Astrocyte (in vitro differentiated cells and primary cell): Measurements from ENCODE around the gene OR6J1. TPM values are rescaled to one million over a fixed set of nuclear protein-coding genes. Genes with fewer than 3 reads are reported as not detected.
"Not testable (repeated sequence)": the region's sequence is repeated elsewhere in the genome, so short reads cannot be mapped to it uniquely, and the experiment has no call there.

ENCODE experiments used
- DNase-seq: peaks from one replicate; pipeline ENCODE4 v3.0.0-alpha.2; 2010; ENCODE audit warnings: low read depth
- FAIRE-seq: peaks from 2 replicates; lab custom pipeline; 2011; peaks lifted over from hg19 to GRCh38; lab: Jason Lieb, UNC
- H2AFZ ChIP-seq: 2 replicates; pipeline ENCODE4 v1.6.0; 2012; ENCODE audit warnings: low read depth, low read length, inconsistent platforms
- H3K27ac ChIP-seq: 2 replicates; pipeline ENCODE4 v1.5.1; 2011; ENCODE audit warnings: low read depth, low read length, inconsistent platforms
- H3K27me3 ChIP-seq: 2 replicates; pipeline ENCODE4 v1.6.0; 2011; ENCODE audit warnings: low read length, inconsistent platforms; ENCODE audit not compliant: insufficient read depth
- H3K36me3 ChIP-seq: 2 replicates; pipeline ENCODE4 v1.5.1; 2011; ENCODE audit warnings: low read length, inconsistent platforms; ENCODE audit not compliant: insufficient read depth
- H3K4me1 ChIP-seq: 2 replicates; pipeline ENCODE4 v1.5.1; 2011; ENCODE audit warnings: low read length, inconsistent platforms; ENCODE audit not compliant: insufficient read depth
- H3K4me2 ChIP-seq: 2 replicates; pipeline ENCODE4 v1.6.0; 2012; ENCODE audit warnings: low read length, inconsistent platforms
- H3K4me3 ChIP-seq: 2 replicates; pipeline ENCODE4 v1.5.1; 2011; ENCODE audit warnings: low read depth, mild to moderate bottlenecking, low read length, inconsistent platforms; ENCODE audit not compliant: insufficient read depth
- H3K79me2 ChIP-seq: 2 replicates; pipeline ENCODE4 v1.6.0; 2012; ENCODE audit warnings: mild to moderate bottlenecking, low read length, inconsistent platforms; ENCODE audit not compliant: insufficient read depth
- H3K9ac ChIP-seq: 2 replicates; pipeline ENCODE4 v1.6.0; 2012; ENCODE audit warnings: mild to moderate bottlenecking, low read length, inconsistent platforms
- H3K9me3 ChIP-seq: 2 replicates; pipeline ENCODE4 v1.5.1; 2012; ENCODE audit warnings: low read depth, mild to moderate bottlenecking, low read length, inconsistent platforms; ENCODE audit not compliant: insufficient read depth
- H4K20me1 ChIP-seq: 2 replicates; pipeline ENCODE4 v1.6.0; 2012; ENCODE audit warnings: low read length, inconsistent platforms; ENCODE audit not compliant: insufficient read depth
- H3K27ac Mint-ChIP-seq: one replicate; pipeline ENCODE4 v1.8.0; 2021; ENCODE audit warnings: mild to moderate bottlenecking, mixed read lengths; ENCODE audit not compliant: unreplicated experiment
- H3K27me3 Mint-ChIP-seq: one replicate; pipeline ENCODE4 v1.8.0; 2021; ENCODE audit warnings: low read depth, mixed read lengths; ENCODE audit not compliant: unreplicated experiment
- H3K36me3 Mint-ChIP-seq: one replicate; pipeline ENCODE4 v1.8.0; 2021; ENCODE audit warnings: low read depth, mixed read lengths; ENCODE audit not compliant: unreplicated experiment
- H3K4me1 Mint-ChIP-seq: one replicate; pipeline ENCODE4 v1.8.0; 2021; ENCODE audit warnings: low read depth, mixed read lengths; ENCODE audit not compliant: unreplicated experiment
- H3K4me3 Mint-ChIP-seq: one replicate; pipeline ENCODE4 v1.8.0; 2021; ENCODE audit warnings: mild to moderate bottlenecking, moderate library complexity, mixed read lengths; ENCODE audit not compliant: unreplicated experiment
- H3K9me3 Mint-ChIP-seq: one replicate; pipeline ENCODE4 v1.8.0; 2021; ENCODE audit warnings: mild to moderate bottlenecking, mixed read lengths; ENCODE audit not compliant: unreplicated experiment
- CTCF ChIP-seq: IDR thresholded peaks from 2 replicates; pipeline ENCODE4 v1.5.1; 2011; ENCODE audit warnings: low read depth, mild to moderate bottlenecking, inconsistent platforms, low read length, moderate library complexity; ENCODE audit not compliant: insufficient read depth
- EZH2 ChIP-seq: IDR thresholded peaks from 2 replicates; pipeline ENCODE4 v1.6.1; 2012; ENCODE audit warnings: mild to moderate bottlenecking, low read length, inconsistent platforms; ENCODE audit not compliant: insufficient read depth
- total RNA-seq: library from RNA; stranded (reverse); gene quantifications from 2 replicates; pipeline ENCODE4 v1.2.1, GENCODE V29; 2021

The OR6J1 gene
- total RNA-seq, 1 donor from 2014 or later, result not detected

DNA sequence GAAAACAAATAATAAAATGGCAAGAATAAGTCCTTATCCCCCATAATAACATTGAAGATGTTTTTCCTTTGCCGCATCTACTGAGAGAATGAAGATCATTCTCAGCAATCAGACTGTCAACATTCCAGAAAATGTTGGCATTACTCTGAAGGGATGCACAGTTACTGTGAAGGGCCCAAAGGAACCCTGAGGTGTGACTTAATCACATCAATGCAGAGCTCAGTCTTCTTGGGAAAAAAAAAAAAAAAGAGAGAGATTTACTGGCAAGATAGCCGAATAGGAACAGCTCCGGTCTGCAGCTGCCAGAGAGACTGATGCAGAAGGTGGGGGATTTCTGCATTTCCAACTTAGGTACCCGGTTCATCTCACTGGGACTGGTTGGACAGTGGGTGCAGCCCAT is 41.3 kb upstream of the OR6J1 start:
- Histone ChIP-seq H3K4me2 (no peak overlapping the region), H3K4me1 (peaks cover 11% of the 10 kb centered on the region), H3K4me3 (no peak overlapping the region), H3K27me3 (no peaks in the 10 kb centered on the region), H3K27ac (no peak overlapping the region), H4K20me1 (no peaks in the 10 kb centered on the region), H3K9ac (no peak overlapping the region), H3K9me3 (no peaks in the 10 kb centered on the region), H3K36me3 (no peaks in the 10 kb centered on the region), H3K79me2 (no peaks in the 10 kb centered on the region), H2AFZ (no peak overlapping the region)
- no peak for FAIRE-seq
- Mint-ChIP-seq H3K9me3 (peaks cover 20% of the 10 kb centered on the region), H3K36me3 (peaks cover 3% of the 10 kb centered on the region), H3K27ac (no peak overlapping the region), H3K27me3 (no peaks in the 10 kb centered on the region), H3K4me1 (peaks cover 25% of the 10 kb centered on the region), H3K4me3 (peak overlapping the region; percentile 50)
- no peak for TF ChIP-seq CTCF
- no peak for DNase-seq

GRCh38 chr14:22683428-22683827 is 39.3 kb upstream of the OR6J1 start:
- H3K4me3 Mint-ChIP-seq, result not testable (repeated sequence)

GRCh38 chr14:22678221-22678620 is 34.1 kb upstream of the OR6J1 start:
- Histone ChIP-seq H3K4me3 (no peak overlapping the region), H3K9ac (no peak overlapping the region), H3K27me3 (peaks cover 6% of the 10 kb centered on the region), H3K79me2 (no peaks in the 10 kb centered on the region), H3K4me2 (no peak overlapping the region), H3K36me3 (no peaks in the 10 kb centered on the region), H3K9me3 (no peaks in the 10 kb centered on the region), H3K27ac (no peak overlapping the region), H2AFZ (no peak overlapping the region), H4K20me1 (no peaks in the 10 kb centered on the region), H3K4me1 (no peaks in the 10 kb centered on the region)
- DNase-seq (no peak), FAIRE-seq (no peak)
- TF ChIP-seq CTCF (no peak), EZH2 (no peak)
- Mint-ChIP-seq H3K4me1 (no peaks in the 10 kb centered on the region), H3K9me3 (peaks cover 26% of the 10 kb centered on the region), H3K27ac (no peak overlapping the region), H3K27me3 (peaks cover 6% of the 10 kb centered on the region), H3K36me3 (peaks cover 2% of the 10 kb centered on the region), H3K4me3 (no peak overlapping the region)

More at GRCh38 chr14:22683428-22683827, 39.3 kb upstream of the OR6J1 start:
- H3K27ac ChIP-seq, H3K36me3 Mint-ChIP-seq, H3K9ac ChIP-seq, H3K4me2 ChIP-seq, H3K36me3 ChIP-seq, H3K9me3 ChIP-seq, H3K4me1 ChIP-seq, H2AFZ ChIP-seq, FAIRE-seq, H3K27me3 Mint-ChIP-seq, H3K79me2 ChIP-seq, H3K27ac Mint-ChIP-seq, H4K20me1 ChIP-seq, H3K27me3 ChIP-seq, H3K4me3 ChIP-seq, DNase-seq: not testable (repeated sequence)
- Mint-ChIP-seq H3K4me1 (peaks cover 17% of the 10 kb centered on the region), H3K9me3 (peaks cover 18% of the 10 kb centered on the region)

- H3K4me3 ChIP-seq, H3K27ac Mint-ChIP-seq, H3K4me1 ChIP-seq, H3K36me3 Mint-ChIP-seq, H3K4me3 Mint-ChIP-seq, FAIRE-seq, H3K79me2 ChIP-seq, H3K9me3 ChIP-seq, DNase-seq, H4K20me1 ChIP-seq, H3K27ac ChIP-seq, H2AFZ ChIP-seq, H3K27me3 ChIP-seq, H3K9ac ChIP-seq, H3K4me2 ChIP-seq, H3K36me3 ChIP-seq, H3K27me3 Mint-ChIP-seq, H3K4me1 Mint-ChIP-seq: not testable (repeated sequence)
- H3K9me3 Mint-ChIP-seq, result peaks cover 21% of the 10 kb centered on the region
Observed at GRCh38 chr14:22677551-22677950, 33.4 kb upstream of the OR6J1 start.
